ENCODE results near the gene SDCCAG8.

SDCCAG8 gene

GRCh38 chr1:243420016-243420945, 164.4 kb downstream of the SDCCAG8 start:
- Histone ChIP-seq H3K4me3 (ENCODE audit: low read length) (no peak overlapping the region), H3K27me3 (ENCODE audit: low read depth, low read length) (no peaks in the 10 kb centered on the region), H3K27ac (ENCODE audit: low read length) (no peak overlapping the region), H4K20me1 (ENCODE audit: insufficient read depth, low read length) (no peaks in the 10 kb centered on the region), H3K4me2 (ENCODE audit: low read length) (peak overlapping the region; percentile 20; the same call in 1 of the 2 replicates), H2AFZ (ENCODE audit: low read depth, low read length) (no peak overlapping the region), H3K36me3 (replicated peaks; ENCODE audit: low read depth, low read length) (no peaks in the 10 kb centered on the region), H3K4me1 (ENCODE audit: low read length) (peaks cover 25% of the 10 kb centered on the region), H3K9me3 (ENCODE audit: insufficient read depth, low read length) (no peaks in the 10 kb centered on the region), H3K9ac (ENCODE audit: low read length) (no peak overlapping the region), H3K79me2 (ENCODE audit: low read length) (no peaks in the 10 kb centered on the region)
- no peak for TF ChIP-seq EZH2phosphoT487 (IDR thresholded peaks at IDR 0.05; ENCODE audit: low read depth)
- no peak for TF ChIP-seq CTCF (IDR thresholded peaks at IDR 0.05; ENCODE audit: low read depth, low read length)

- Histone ChIP-seq H3K27ac (ENCODE audit: low read length) (no peak overlapping the region), H3K9ac (ENCODE audit: low read length) (no peak overlapping the region), H3K4me2 (ENCODE audit: low read length) (peak overlapping the region; percentile 20; the same call in 1 of the 2 replicates)
Observed at GRCh38 chr1:243420946-243421685, 165.3 kb downstream of the SDCCAG8 start.

GRCh38 chr1:243421784-243422183, 165.9 kb downstream of the SDCCAG8 start:
- H3K27ac ChIP-seq (ENCODE audit: low read length) = no peak overlapping the region
- H3K4me3 ChIP-seq (ENCODE audit: low read length) = no peak overlapping the region
- H3K36me3 ChIP-seq (replicated peaks; ENCODE audit: low read depth, low read length) = peaks cover 6% of the 10 kb centered on the region
- no peak overlapping the region for H3K9ac ChIP-seq (ENCODE audit: low read length)
- H3K27me3 ChIP-seq (ENCODE audit: low read depth, low read length) = no peaks in the 10 kb centered on the region
- H3K4me1 ChIP-seq (ENCODE audit: low read length) = peaks cover 15% of the 10 kb centered on the region
- no peaks in the 10 kb centered on the region for H3K79me2 ChIP-seq (ENCODE audit: low read length)
- no peak overlapping the region for H2AFZ ChIP-seq (ENCODE audit: low read depth, low read length)
- TF ChIP-seq CTCF (IDR thresholded peaks at IDR 0.05; ENCODE audit: low read depth, low read length) (no peak), EZH2phosphoT487 (IDR thresholded peaks at IDR 0.05; ENCODE audit: low read depth) (no peak)
- H3K9me3 ChIP-seq (ENCODE audit: insufficient read depth, low read length) = no peaks in the 10 kb centered on the region
- 0 out of 2 replicates have a peak overlapping the region, but pooled peaks have one; percentile 6 for H3K4me2 ChIP-seq (ENCODE audit: low read length)
- H4K20me1 ChIP-seq (ENCODE audit: insufficient read depth, low read length) = no peaks in the 10 kb centered on the region

More at GRCh38 chr1:243420946-243421685, 165.3 kb downstream of the SDCCAG8 start:
- Histone ChIP-seq H3K27me3 (ENCODE audit: low read depth, low read length) (no peaks in the 10 kb centered on the region), H3K79me2 (ENCODE audit: low read length) (no peaks in the 10 kb centered on the region), H3K4me1 (ENCODE audit: low read length) (peaks cover 21% of the 10 kb centered on the region), H3K36me3 (replicated peaks; ENCODE audit: low read depth, low read length) (no peaks in the 10 kb centered on the region), H4K20me1 (ENCODE audit: insufficient read depth, low read length) (no peaks in the 10 kb centered on the region), H3K9me3 (ENCODE audit: insufficient read depth, low read length) (no peaks in the 10 kb centered on the region), H3K4me3 (ENCODE audit: low read length) (no peak overlapping the region), H2AFZ (ENCODE audit: low read depth, low read length) (no peak overlapping the region)
- TF ChIP-seq CTCF (IDR thresholded peaks at IDR 0.05; ENCODE audit: low read depth, low read length) = no peak
- no peak for TF ChIP-seq EZH2phosphoT487 (IDR thresholded peaks at IDR 0.05; ENCODE audit: low read depth)

- no peak overlapping the region for H3K4me2 ChIP-seq (ENCODE audit: low read length)
- H3K4me3 ChIP-seq (ENCODE audit: low read length) = no peak overlapping the region
- no peak overlapping the region for H3K9ac ChIP-seq (ENCODE audit: low read length)
- no peak overlapping the region for H3K27ac ChIP-seq (ENCODE audit: low read length)
- H3K36me3 ChIP-seq (replicated peaks; ENCODE audit: low read depth, low read length) = peaks cover 6% of the 10 kb centered on the region
- H2AFZ ChIP-seq (ENCODE audit: low read depth, low read length) = no peak overlapping the region
- H3K27me3 ChIP-seq (ENCODE audit: low read depth, low read length) = no peaks in the 10 kb centered on the region
- peaks cover 12% of the 10 kb centered on the region for H3K4me1 ChIP-seq (ENCODE audit: low read length)
- no peaks in the 10 kb centered on the region for H3K79me2 ChIP-seq (ENCODE audit: low read length)
- H3K9me3 ChIP-seq (ENCODE audit: insufficient read depth, low read length) = no peaks in the 10 kb centered on the region
- TF ChIP-seq CTCF (IDR thresholded peaks at IDR 0.05; ENCODE audit: low read depth, low read length) (no peak), EZH2phosphoT487 (IDR thresholded peaks at IDR 0.05; ENCODE audit: low read depth) (no peak)
- H4K20me1 ChIP-seq (ENCODE audit: insufficient read depth, low read length) = no peaks in the 10 kb centered on the region
Observed at GRCh38 chr1:243422362-243422761, 166.5 kb downstream of the SDCCAG8 start.
